ENCODE data around the gene CHN2. TPM values are rescaled to one million over a fixed set of nuclear protein-coding genes. Genes with fewer than 3 reads are reported as not detected.

Gene CHN2
- total and polyA plus RNA-seq, 2 donors (not counting 1 experiment from before 2014, with no cell fraction given): 0.86 to 1.4 TPM

GRCh38 chr7:29386196-29386765, 191.7 kb downstream of the CHN2 start:
- Mint-ChIP-seq H3K9me3 (ENCODE audit: insufficient read depth) (no peaks in the 10 kb centered on the region), H3K27me3 (no peaks in the 10 kb centered on the region), H3K4me1 (no peaks in the 10 kb centered on the region), H3K4me3 (no peak overlapping the region), H3K27ac (no peak overlapping the region)
- Histone ChIP-seq H4K20me1 (ENCODE audit: control insufficient read depth, insufficient read depth, low read length, poor library complexity, severe bottlenecking) (no peaks in the 10 kb centered on the region), H3K9ac (ENCODE audit: low read length) (no peak overlapping the region), H3K79me2 (ENCODE audit: control insufficient read depth, insufficient read depth, low read length) (no peaks in the 10 kb centered on the region), H3K4me3 (ENCODE audit: control extremely low read depth in 1 of 5, extremely low read depth in 1 of 5, insufficient read depth in 1 of 5, low read depth in 2 of 5, low read length in 4 of 5) (no peak overlapping the region), H3K36me3 (replicated peaks in 1 of 2; ENCODE audit: control extremely low read depth in 1 of 2, control insufficient read depth in 1 of 2, extremely low read depth in 1 of 2, insufficient read depth in 2 of 2, low read length in 1 of 2) (no peaks in the 10 kb centered on the region), H3K4me2 (replicated peaks; ENCODE audit: low read depth, low read length, poor library complexity, severe bottlenecking) (no peak overlapping the region), H3K27ac (ENCODE audit: low read length in 2 of 2) (no peak overlapping the region), H3K27me3 (replicated peaks in 1 of 4; ENCODE audit: control extremely low read depth in 1 of 4, control insufficient read depth in 3 of 4, insufficient read depth in 4 of 4, low read length in 3 of 4) (no peaks in the 10 kb centered on the region), H3K9me3 (ENCODE audit: control extremely low read depth in 1 of 3, control insufficient read depth in 2 of 3, insufficient read depth in 1 of 3, low read length in 2 of 3) (no peaks in the 10 kb centered on the region), H2AFZ (ENCODE audit: insufficient read depth, low read depth, low read length, poor library complexity, severe bottlenecking) (no peak overlapping the region), H3K4me1 (ENCODE audit: control insufficient read depth in 2 of 2, insufficient read depth in 2 of 2, low read length in 2 of 2) (no peaks in the 10 kb centered on the region)
- DNase-seq (no peak), ATAC-seq (ENCODE audit: low read depth) (no peak)
- no CpG with 5 or more reads among the region's 4 CpGs for WGBS (ENCODE audit: insufficient coverage)
- no peak for TF ChIP-seq EZH2 (IDR thresholded peaks at IDR 0.05; ENCODE audit: borderline replicate concordance, insufficient read depth, low read depth, low read length, poor library complexity, severe bottlenecking)
- TF ChIP-seq CTCF (IDR thresholded peaks at IDR 0.05): no peak
- ChIA-PET CTCF (interaction anchor here (1.0 kb wide), 1 partner anchor 464 kb away, joined by 4 read pairs; no protein-coding TSS in a partner anchor), POLR2A (no interaction called here)
- intact Hi-C loops (cut with micrococcal nuclease): no loop called here

- intact Hi-C loops (cut with micrococcal nuclease): no loop called here
- no peak overlapping the region for H3K4me3 Mint-ChIP-seq
- DNase-seq (no peak), ATAC-seq (ENCODE audit: low read depth) (no peak)
- no CpG with 5 or more reads among the region's 1 CpG for WGBS (ENCODE audit: insufficient coverage)
- no peaks in the 10 kb centered on the region for H3K9me3 Mint-ChIP-seq (ENCODE audit: insufficient read depth)
- Histone ChIP-seq H3K4me2 (replicated peaks; ENCODE audit: low read depth, low read length, poor library complexity, severe bottlenecking) (no peak overlapping the region), H3K27me3 (replicated peaks in 1 of 4; ENCODE audit: control extremely low read depth in 1 of 4, control insufficient read depth in 3 of 4, insufficient read depth in 4 of 4, low read length in 3 of 4) (no peaks in the 10 kb centered on the region), H3K4me1 (ENCODE audit: control insufficient read depth in 2 of 2, insufficient read depth in 2 of 2, low read length in 2 of 2) (no peaks in the 10 kb centered on the region), H2AFZ (ENCODE audit: insufficient read depth, low read depth, low read length, poor library complexity, severe bottlenecking) (no peak overlapping the region), H3K79me2 (ENCODE audit: control insufficient read depth, insufficient read depth, low read length) (no peaks in the 10 kb centered on the region), H3K4me3 (ENCODE audit: control extremely low read depth in 1 of 5, extremely low read depth in 1 of 5, insufficient read depth in 1 of 5, low read depth in 2 of 5, low read length in 4 of 5) (no peak overlapping the region), H3K27ac (ENCODE audit: low read length in 2 of 2) (no peak overlapping the region), H4K20me1 (ENCODE audit: control insufficient read depth, insufficient read depth, low read length, poor library complexity, severe bottlenecking) (no peaks in the 10 kb centered on the region), H3K9me3 (ENCODE audit: control extremely low read depth in 1 of 3, control insufficient read depth in 2 of 3, insufficient read depth in 1 of 3, low read length in 2 of 3) (no peaks in the 10 kb centered on the region), H3K36me3 (replicated peaks in 1 of 2; ENCODE audit: control extremely low read depth in 1 of 2, control insufficient read depth in 1 of 2, extremely low read depth in 1 of 2, insufficient read depth in 2 of 2, low read length in 1 of 2) (no peaks in the 10 kb centered on the region), H3K9ac (ENCODE audit: low read length) (no peak overlapping the region)
- no peak overlapping the region for H3K27ac Mint-ChIP-seq
- CTCF ChIA-PET: interaction anchor here (1.2 to 1.4 kb wide), 2 partner anchors 16 to 17 kb away, joined by 3 read pairs; no protein-coding TSS in a partner anchor
- H3K4me1 Mint-ChIP-seq: no peaks in the 10 kb centered on the region
- POLR2A ChIA-PET: no interaction called here
- H3K27me3 Mint-ChIP-seq: peaks cover 4% of the 10 kb centered on the region
- no peak for TF ChIP-seq EZH2 (IDR thresholded peaks at IDR 0.05; ENCODE audit: borderline replicate concordance, insufficient read depth, low read depth, low read length, poor library complexity, severe bottlenecking)
- no peak for TF ChIP-seq CTCF (IDR thresholded peaks at IDR 0.05)
Observed at GRCh38 chr7:29391262-29391661, 196.7 kb downstream of the CHN2 start.

Measured in B cell (primary cell).